Pancreas (tissue), 10 donors: ENCODE measurements around the gene C14orf93. TPM values are rescaled to one million over a fixed set of nuclear protein-coding genes. Genes with fewer than 3 reads are reported as not detected.
"Not testable (repeated sequence)": the region's sequence is repeated elsewhere in the genome, so short reads cannot be mapped to it uniquely, and the experiment has no call there.

Experiments
- ATAC-seq, 4 donors: fragments of 200-7000 bp; cut with Tn5 transposase; one replicate each; pipeline versions ENCODE4 v1.8.0 to v1.9.1; 2020; ENCODE audit warnings: mild to moderate bottlenecking in 4 of 4, moderate library complexity in 4 of 4
- DNase-seq, 6 donors: peaks; one replicate each; pipeline ENCODE4 v3.0.0-alpha.2; 2020
- FAIRE-seq: peaks from 2 replicates; lab custom pipeline; 2012; peaks lifted over from hg19 to GRCh38; lab: Jason Lieb, UNC
- H3K27ac ChIP-seq, 4 donors: fragments of 200-600 bp; sonication (generic); 1 replicate in 3 of 4; 2 replicates in 1 of 4; pipeline versions ENCODE4 v1.5.0 to v1.8.0; 2020
- H3K27me3 ChIP-seq, 4 donors: fragments of 200-600 bp; one replicate each; pipeline ENCODE4 v1.8.0; 2021
- H3K36me3 ChIP-seq, 3 donors: fragments of 200-600 bp; sonication (generic) in 1 of 3; one replicate each; pipeline versions ENCODE4 v1.5.0 to v1.8.0; 2020 to 2021
- H3K4me1 ChIP-seq, 3 donors: fragments of 200-600 bp; one replicate each; pipeline ENCODE4 v1.8.0; 2021
- H3K4me3 ChIP-seq, 4 donors: fragments of 200-600 bp; sonication (generic) in 2 of 4; one replicate each; pipeline versions ENCODE4 v1.5.0 to v1.8.0; 2020 to 2021
- H3K9me3 ChIP-seq, 4 donors: fragments of 200-600 bp; one replicate each; pipeline ENCODE4 v1.8.0; 2021
- CTCF ChIP-seq, 4 donors: fragments of 200-600 bp; sonication (generic) in 3 of 4; IDR thresholded peaks; one replicate each; pipeline versions ENCODE4 v1.5.0 to v1.8.0; 2021; ENCODE audit warnings: antibody characterized with exemption in 4 of 4
- WGBS, 2 donors: extraction: QIAGEN DNeasy Blood & Tissue Kit; methylation state at CpG; one replicate each; pipeline ENCODE4 v1.1.7; 2013; 5-methylcytosine and 5-hydroxymethylcytosine counted together
- intact Hi-C, 3 donors: fragments of 100-400 bp; cut with DNase I; formaldehyde crosslinking; loops; one replicate each; pipeline versions ENCODE4 v1.11.1 to v1.14.2; 2022
- polyA plus RNA-seq, 2 donors: library from polyadenylated mRNA; stranded (reverse); fragments of 200-250 nt; gene quantifications; one replicate each; pipeline ENCODE4 v1.2.3, GENCODE V29; 2013
- total RNA-seq, 6 donors: library from RNA; stranded (reverse); fragmentation: NEBNext Ultra II Directional in 4 of 6; extraction: Animal tissue kit (Norgen Biotek cat#: 25700) in 4 of 6; gene quantifications; one replicate each; pipeline versions ENCODE4 v1.2.1 to v1.2.4, GENCODE V29; 2021 to 2023
- donor health status: healthy with polysubstance abuse.
- donor health status: DM: no; HTN: no; CAD: no; lungs with moderate emphysema.
- donor health status: DM: no; HTN: no; CAD: no.
- donor health status: control.
- donor health status: control.
- donor health status: Bipolar disorder and iron deficiency.
- donor health status: DM: yes; HTN: yes; CAD: no.
- donor health status: DM: no; HTN: no; CAD: no.
- donor health status: DM: no; HTN: no; CAD: no.
- donor health status: DM: yes; HTN: yes; CAD: no.

The C14orf93 gene
- total and polyA plus RNA-seq, 8 donors, result 4.3 to 11.3 (median 6.5) TPM

DNA sequence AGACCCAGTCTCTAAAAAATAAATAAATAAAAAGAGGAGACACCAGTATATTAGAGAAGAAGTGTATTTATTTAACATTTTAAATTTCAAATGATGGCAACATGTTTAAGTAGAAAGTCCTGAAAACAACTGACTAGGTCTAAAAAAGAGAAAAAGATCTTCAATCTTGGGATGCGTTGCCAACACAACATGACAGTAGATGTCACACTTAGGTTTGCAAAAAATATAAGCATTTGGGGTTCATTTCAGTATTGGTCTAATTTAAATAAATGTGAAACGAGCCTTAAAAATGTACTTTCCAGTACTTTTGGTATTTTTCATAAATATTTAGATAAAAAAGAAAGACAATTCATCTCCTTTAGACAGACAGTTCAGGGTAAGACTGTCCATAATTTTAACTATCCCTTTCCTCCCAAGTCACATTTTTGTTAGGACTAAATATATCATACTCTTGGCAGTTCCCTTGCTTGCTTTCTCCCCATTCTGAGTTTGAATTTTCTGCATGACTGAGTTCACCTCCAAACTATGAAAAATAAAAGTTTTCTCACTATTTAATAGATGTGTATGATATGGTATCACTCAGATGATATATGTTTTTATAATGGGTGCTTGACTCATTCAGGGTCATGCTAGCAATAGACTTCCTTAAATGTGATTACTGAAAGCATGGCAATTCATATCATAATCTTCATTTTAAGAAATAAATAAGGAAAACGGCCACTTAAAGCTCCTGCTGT is 4.3 kb downstream of the C14orf93 start:
- TF ChIP-seq CTCF (IDR thresholded peaks at IDR 0.05), result no peak
- peaks cover 4 to 17% (median 10%) of the 10 kb centered on the region in 3 donors for H3K4me1 ChIP-seq
- ATAC-seq (no peak), FAIRE-seq (no peak), DNase-seq (no peak)
- no peaks in the 10 kb centered on the region for H3K27me3 ChIP-seq
- H3K27ac ChIP-seq, result peak overlapping the region in 3 of 4 donors; percentile 94 to 97 (median 95)
- intact Hi-C loops, result no loop called here
- no peaks in the 10 kb centered on the region for H3K36me3 ChIP-seq
- no peaks in the 10 kb centered on the region for H3K9me3 ChIP-seq
- 65 to 69% methylated on average over 3 of the region's 3 CpGs for WGBS, 2 donors
- H3K4me3 ChIP-seq, result peak overlapping the region in 1 of 4 donors; percentile 68

DNA sequence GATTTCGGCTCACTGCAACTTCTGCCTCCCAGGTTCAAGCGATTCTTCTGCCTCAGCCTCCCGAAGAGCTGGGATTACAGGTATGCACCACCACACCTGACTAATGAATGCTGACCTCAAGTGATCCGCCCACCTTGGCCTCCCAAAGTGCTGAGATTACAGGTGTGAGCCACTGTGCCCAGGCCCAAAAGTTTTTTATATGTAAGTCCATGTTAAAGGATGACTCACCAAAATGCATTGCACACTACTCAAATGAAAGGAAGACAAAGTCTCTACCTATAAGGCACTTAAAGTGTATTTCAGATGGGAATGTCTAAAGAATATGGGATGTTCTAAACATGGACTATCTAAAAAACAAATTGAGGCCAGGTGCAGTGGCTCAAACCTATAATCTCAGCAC is 5.7 kb downstream of the C14orf93 start:
- 95 to 97% methylated on average over 4 of the region's 4 CpGs for WGBS, 2 donors
- H3K27ac ChIP-seq, H3K36me3 ChIP-seq, DNase-seq, intact Hi-C loops, H3K27me3 ChIP-seq, ATAC-seq, H3K4me3 ChIP-seq, H3K9me3 ChIP-seq, FAIRE-seq: not testable (repeated sequence)
- peaks cover 4 to 12% (median 10%) of the 10 kb centered on the region in 3 donors for H3K4me1 ChIP-seq

GRCh38 chr14:23002592-23002991 is 7.4 kb downstream of the C14orf93 start:
- ATAC-seq (no peak), FAIRE-seq (no peak), DNase-seq (no peak)
- H3K27ac ChIP-seq, result no peak overlapping the region
- no peak for TF ChIP-seq CTCF (IDR thresholded peaks at IDR 0.05)
- H3K4me1 ChIP-seq, result peaks cover 4 to 11% (median 10%) of the 10 kb centered on the region in 3 donors
- H3K36me3 ChIP-seq, result no peaks in the 10 kb centered on the region
- WGBS, 2 donors, result 93 to 99% methylated on average over 3 of the region's 3 CpGs
- H3K9me3 ChIP-seq, result no peaks in the 10 kb centered on the region
- H3K4me3 ChIP-seq, result no peak overlapping the region
- intact Hi-C loops, result no loop called here
- H3K27me3 ChIP-seq, result no peaks in the 10 kb centered on the region

- intact Hi-C loops, result no loop called here
- DNase-seq (no peak), FAIRE-seq (no peak), ATAC-seq (no peak)
- H3K27me3 ChIP-seq, result no peaks in the 10 kb centered on the region
- peaks cover 0 to 5% (median 4%) of the 10 kb centered on the region in 3 donors for H3K4me1 ChIP-seq
- no peak for TF ChIP-seq CTCF (IDR thresholded peaks at IDR 0.05)
- H3K36me3 ChIP-seq, result no peaks in the 10 kb centered on the region
- H3K9me3 ChIP-seq, result no peaks in the 10 kb centered on the region
- 95 to 96% methylated on average over 2 of the region's 2 CpGs for WGBS, 2 donors
- H3K27ac ChIP-seq, result no peak overlapping the region
- H3K4me3 ChIP-seq, result no peak overlapping the region
Observed at GRCh38 chr14:23000860-23001259, 9.1 kb downstream of the C14orf93 start.

GRCh38 chr14:22998329-22999012 is 11.5 kb downstream of the C14orf93 start:
- 69 to 71% methylated on average over 16 of the region's 16 CpGs for WGBS, 2 donors
- Histone ChIP-seq H3K4me3 (no peak overlapping the region), H3K27ac (no peak overlapping the region), H3K27me3 (no peaks in the 10 kb centered on the region), H3K36me3 (no peaks in the 10 kb centered on the region), H3K9me3 (no peaks in the 10 kb centered on the region), H3K4me1 (no peaks in the 10 kb centered on the region)
- intact Hi-C loops, result loop anchor here in 2 of 3 donors (5.0 to 10.0 kb wide), 2 partner anchors 49 to 56 kb away; partner anchors contain the start of gene CDH24 (in 1 of the 2)
- no peak for FAIRE-seq
- TF ChIP-seq CTCF (IDR thresholded peaks at IDR 0.05), result no peak
- ATAC-seq, result peak in 3 of 4 donors; percentile 23 to 61 (median 37)
- DNase-seq, result peak in 1 of 6 donors; percentile 46
